Measurements from ENCODE around the gene KRT38.
A peak's percentile ranks its signal among the peaks of the same experiment; 100 is the strongest.

The KRT38 gene

DNA sequence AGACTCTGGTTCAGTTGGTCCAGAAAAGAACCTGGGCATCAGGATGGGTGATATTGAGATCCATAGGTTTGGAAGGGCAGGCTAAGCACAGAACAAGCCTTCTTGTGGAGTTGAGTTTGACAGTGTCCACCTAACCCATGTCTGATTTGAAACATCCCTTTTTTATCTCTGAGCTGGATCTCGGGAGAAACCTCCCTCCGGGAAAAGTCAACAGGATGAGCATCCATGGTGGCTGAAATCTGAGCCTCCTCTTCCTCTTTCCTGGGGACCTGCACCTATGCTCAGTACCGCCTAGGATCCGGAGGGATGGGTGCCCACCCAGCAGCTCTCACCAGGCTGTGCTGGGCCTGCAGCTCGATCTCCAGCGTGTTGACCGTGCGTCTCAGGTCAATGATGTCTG, 23.0 kb upstream of the KRT38 start:
- no peak overlapping the region for H3K4me3 ChIP-seq (ENCODE audit: low read length)
- no peak for DNase-seq (ENCODE audit: low read depth)
- TF ChIP-seq, protein P1, sequence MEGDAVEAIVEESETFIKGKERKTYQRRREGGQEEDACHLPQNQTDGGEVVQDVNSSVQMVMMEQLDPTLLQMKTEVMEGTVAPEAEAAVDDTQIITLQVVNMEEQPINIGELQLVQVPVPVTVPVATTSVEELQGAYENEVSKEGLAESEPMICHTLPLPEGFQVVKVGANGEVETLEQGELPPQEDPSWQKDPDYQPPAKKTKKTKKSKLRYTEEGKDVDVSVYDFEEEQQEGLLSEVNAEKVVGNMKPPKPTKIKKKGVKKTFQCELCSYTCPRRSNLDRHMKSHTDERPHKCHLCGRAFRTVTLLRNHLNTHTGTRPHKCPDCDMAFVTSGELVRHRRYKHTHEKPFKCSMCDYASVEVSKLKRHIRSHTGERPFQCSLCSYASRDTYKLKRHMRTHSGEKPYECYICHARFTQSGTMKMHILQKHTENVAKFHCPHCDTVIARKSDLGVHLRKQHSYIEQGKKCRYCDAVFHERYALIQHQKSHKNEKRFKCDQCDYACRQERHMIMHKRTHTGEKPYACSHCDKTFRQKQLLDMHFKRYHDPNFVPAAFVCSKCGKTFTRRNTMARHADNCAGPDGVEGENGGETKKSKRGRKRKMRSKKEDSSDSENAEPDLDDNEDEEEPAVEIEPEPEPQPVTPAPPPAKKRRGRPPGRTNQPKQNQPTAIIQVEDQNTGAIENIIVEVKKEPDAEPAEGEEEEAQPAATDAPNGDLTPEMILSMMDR (IDR thresholded peaks at IDR 0.05; ENCODE audit: insufficient read depth, low read depth, low read length, missing control alignments) = no peak

- no peak for DNase-seq (ENCODE audit: low read depth)
- TF ChIP-seq, protein P1 (IDR thresholded peaks at IDR 0.05; ENCODE audit: insufficient read depth, low read depth, low read length, missing control alignments) = no peak
- no peak overlapping the region for H3K4me3 ChIP-seq (ENCODE audit: low read length)
These were observed 21.9 kb upstream of the KRT38 start for GRCh38 chr17:41462705-41463104.

GRCh38 chr17:41457676-41458075, 16.9 kb upstream of the KRT38 start:
- no peak overlapping the region for H3K4me3 ChIP-seq (ENCODE audit: low read length)
- peak; percentile 13 for DNase-seq (ENCODE audit: low read depth)
- TF ChIP-seq, protein P1 (IDR thresholded peaks at IDR 0.05; ENCODE audit: insufficient read depth, low read depth, low read length, missing control alignments) = no peak

DNA sequence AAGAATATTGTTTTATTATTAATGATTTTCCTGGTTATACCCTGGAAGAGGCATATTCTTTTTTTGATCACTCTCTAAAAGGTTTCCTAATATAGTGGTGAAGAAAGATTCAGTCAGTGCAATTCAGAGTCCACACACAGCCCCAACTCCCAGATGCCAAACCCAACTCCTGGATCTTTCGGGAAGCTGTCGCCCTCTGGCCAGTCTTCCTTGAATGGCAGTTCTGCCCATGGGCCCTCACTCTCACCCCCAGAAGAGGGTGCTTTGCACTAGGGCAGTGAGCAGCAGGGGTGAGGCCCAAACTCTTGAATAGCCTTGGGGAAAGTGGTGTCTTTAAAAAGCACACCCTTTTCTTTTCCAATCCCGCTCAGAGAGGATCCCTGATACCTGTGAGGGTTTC, 15.4 kb upstream of the KRT38 start:
- DNase-seq (ENCODE audit: low read depth) = peak; percentile 51
- no peak overlapping the region for H3K4me3 ChIP-seq (ENCODE audit: low read length)
- TF ChIP-seq, protein P1 (IDR thresholded peaks at IDR 0.05; ENCODE audit: insufficient read depth, low read depth, low read length, missing control alignments) = peak; percentile 39

- peak; percentile 26 for DNase-seq (ENCODE audit: low read depth)
- TF ChIP-seq, protein P1 (IDR thresholded peaks at IDR 0.05; ENCODE audit: insufficient read depth, low read depth, low read length, missing control alignments) = no peak
These were observed 14.5 kb upstream of the KRT38 start for GRCh38 chr17:41455236-41455635.

DNA sequence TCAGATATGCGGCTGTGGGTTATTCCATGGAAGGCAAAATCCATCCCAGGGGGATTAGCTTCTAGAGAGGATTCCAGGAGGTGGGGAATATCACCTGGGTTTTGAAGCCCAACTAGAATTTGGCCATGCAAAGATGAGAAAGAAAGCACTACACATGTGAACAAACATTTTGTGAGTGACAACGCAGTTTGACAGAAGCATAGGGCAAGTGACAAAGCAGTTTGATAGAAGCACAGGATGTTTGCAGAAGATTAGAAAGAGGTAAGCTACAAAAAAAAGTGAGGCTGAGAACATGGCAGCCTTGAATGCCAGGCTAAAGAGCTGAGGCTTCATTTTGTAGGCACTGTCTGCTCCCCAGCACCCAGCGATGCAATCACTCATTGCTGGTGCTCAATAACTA, 12.3 kb upstream of the KRT38 start:
- DNase-seq (ENCODE audit: low read depth) = no peak
- TF ChIP-seq, protein P1 (IDR thresholded peaks at IDR 0.05; ENCODE audit: insufficient read depth, low read depth, low read length, missing control alignments) = no peak
- H3K4me3 ChIP-seq (ENCODE audit: low read length) = no peak overlapping the region

More at GRCh38 chr17:41455236-41455635, 14.5 kb upstream of the KRT38 start:
- no peak overlapping the region for H3K4me3 ChIP-seq (ENCODE audit: low read length)

- no peak for DNase-seq (ENCODE audit: low read depth)
- TF ChIP-seq, protein P1 (IDR thresholded peaks at IDR 0.05; ENCODE audit: insufficient read depth, low read depth, low read length, missing control alignments) = no peak
- no peak overlapping the region for H3K4me3 ChIP-seq (ENCODE audit: low read length)
These were observed 11.5 kb upstream of the KRT38 start for GRCh38 chr17:41452281-41452680.

All from epithelial cell of esophagus (primary cell).